GM21786 (cell line): ENCODE data around the gene OCA2.

Experiments
- ATAC-seq: cut with Tn5 transposase; IDR thresholded peaks from one replicate; pipeline ENCODE4 v1.9.1; 2021; ENCODE audit not compliant: unreplicated experiment

The OCA2 gene

DNA sequence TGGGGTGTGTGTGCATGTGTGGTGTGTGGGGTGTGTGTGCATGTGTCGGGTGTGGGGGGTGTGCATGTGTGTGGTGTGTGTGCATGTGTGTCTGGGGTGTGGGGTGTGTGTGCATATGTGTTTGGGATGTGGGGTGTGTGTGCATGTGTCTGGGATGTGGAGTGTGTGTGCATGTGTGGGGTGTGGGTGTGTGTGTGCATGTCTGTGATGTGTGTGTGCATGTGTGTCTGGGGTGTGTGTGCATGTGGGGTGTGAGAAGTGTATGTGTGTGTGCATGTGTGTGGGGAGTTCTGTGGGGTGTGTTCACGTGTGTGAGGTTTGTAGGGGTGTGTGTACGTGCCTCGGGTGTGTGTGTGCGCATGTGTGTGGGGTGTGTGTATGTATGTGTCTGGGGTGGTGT lies 6.7 kb upstream of the OCA2 start:
- no peak for ATAC-seq

GRCh38 chr15:28105224-28105791 lies 6.2 kb upstream of the OCA2 start:
- ATAC-seq: no peak

DNA sequence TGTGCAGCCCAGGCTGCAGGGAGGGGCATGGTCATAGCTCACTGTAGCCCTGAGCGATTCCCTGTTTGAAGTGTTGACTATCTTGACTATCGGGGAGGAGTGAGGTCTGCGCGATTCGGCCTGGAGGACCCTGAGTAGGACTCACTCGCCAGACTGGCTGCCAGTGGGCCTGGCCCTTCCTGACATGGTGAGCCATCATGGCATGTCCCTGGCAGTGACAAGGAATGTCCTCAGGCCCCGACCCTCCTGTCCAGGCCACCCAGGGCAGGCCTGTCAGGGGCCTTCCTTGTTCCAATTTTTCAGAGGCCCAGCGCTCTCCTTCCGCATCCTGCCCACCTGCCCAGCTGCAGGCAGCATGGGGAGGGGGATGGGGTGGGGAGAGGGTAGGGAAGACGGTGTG lies 5.2 kb upstream of the OCA2 start:
- no peak for ATAC-seq

- ATAC-seq: no peak
These were observed 4.7 kb upstream of the OCA2 start for GRCh38 chr15:28103831-28104230.

DNA sequence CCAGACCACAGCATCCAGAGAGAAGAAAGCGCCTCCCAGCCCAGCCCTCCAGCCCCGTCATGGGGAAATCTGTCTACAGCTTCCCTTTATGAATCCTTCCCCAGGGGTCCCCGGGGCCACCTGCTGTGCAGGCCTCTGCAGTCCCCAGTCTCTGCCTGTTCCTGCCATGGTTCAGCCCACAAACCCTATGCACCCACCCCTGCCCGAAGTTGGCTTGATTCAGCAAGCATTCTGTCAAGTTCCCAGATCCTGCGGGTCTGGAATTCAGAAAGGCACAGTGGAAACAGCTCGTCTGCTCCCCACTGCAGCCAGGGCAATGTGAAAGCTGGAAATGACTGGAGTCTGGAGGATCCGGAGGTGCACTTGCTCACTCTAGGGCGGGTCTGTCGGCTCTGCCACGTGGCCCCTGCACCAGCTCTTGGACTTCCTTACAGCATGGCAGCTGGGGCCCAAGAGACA lies 2.9 kb upstream of the OCA2 start:
- ATAC-seq: no peak

GRCh38 chr15:28101201-28101600 lies 2.1 kb upstream of the OCA2 start:
- ATAC-seq: no peak

DNA sequence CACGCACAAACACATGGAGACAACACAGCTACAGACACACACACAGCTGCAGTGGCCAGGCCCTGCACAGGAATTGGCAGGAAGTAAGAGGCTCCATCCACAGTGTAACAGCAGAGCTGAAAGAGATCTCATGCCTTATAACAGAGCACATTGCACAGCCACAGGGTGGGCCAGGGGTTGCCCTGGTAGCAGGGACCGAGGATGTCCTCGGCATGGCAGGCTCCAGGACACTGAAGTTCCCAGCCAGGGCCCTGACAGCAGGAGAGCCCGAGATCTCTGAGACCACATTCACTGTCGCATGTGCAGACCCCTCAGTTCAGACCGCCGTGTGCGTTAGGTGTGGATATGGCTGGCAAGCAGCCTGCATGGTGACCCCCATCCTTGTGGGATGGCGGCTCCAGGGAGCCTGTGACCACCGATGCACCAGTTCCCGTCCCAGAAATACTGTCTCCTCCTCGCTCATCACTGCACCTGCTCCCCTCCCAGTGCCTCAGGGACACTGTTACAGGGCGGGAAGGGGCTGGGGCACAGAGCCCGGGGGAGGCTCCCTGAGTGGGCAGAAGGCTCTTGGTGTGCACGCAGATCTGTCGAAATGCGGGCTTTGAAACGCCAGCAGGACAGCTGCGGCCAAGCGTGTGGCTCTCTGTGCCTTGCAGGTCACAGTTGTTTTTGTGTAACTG lies 1.5 kb upstream of the OCA2 start:
- ATAC-seq: no peak

DNA sequence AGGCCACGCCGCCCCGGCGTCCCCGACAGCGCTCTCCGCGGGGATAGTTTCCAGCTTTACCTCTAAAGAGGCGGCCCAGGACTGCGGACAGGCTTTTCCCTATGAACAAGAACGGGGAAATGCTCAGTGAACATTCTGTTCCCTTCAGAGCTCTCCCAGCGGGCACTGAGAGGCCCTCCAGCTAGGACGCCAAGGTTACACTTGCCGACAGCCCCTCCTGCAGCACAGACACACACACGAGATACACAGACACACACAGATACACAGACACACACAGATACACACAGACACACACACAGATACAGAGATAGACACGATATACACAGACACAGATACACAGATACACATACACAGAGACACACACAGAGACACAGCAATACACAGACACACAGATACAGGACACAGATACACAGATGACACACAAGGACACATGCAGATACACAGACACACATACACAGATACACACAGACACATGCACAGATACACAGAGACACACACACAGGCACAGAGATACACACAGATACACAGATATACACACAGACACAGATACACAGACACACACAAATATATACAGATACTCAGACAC lies 533 bp upstream of the OCA2 start:
- ATAC-seq: no peak

DNA sequence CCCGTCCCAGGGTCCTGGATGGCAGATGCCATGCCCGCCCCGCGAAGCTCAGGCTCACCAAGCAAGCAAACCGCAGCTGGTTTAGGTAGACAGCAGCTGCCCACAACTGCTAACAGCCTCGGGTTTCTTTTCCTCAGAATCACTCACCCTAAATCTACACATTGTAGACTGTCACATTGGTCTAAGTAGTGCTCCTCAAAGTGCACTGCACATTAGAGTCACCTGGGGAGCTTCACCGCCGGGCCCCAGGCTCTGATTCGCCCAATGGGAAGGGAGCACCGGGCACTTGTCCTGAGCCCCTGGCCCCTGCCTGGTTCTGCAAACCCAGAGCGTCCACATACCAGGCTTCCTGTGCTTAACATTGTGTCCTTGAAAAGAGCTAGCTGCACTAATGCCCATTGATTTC lies 752 bp downstream of the OCA2 start:
- ATAC-seq: no peak

DNA sequence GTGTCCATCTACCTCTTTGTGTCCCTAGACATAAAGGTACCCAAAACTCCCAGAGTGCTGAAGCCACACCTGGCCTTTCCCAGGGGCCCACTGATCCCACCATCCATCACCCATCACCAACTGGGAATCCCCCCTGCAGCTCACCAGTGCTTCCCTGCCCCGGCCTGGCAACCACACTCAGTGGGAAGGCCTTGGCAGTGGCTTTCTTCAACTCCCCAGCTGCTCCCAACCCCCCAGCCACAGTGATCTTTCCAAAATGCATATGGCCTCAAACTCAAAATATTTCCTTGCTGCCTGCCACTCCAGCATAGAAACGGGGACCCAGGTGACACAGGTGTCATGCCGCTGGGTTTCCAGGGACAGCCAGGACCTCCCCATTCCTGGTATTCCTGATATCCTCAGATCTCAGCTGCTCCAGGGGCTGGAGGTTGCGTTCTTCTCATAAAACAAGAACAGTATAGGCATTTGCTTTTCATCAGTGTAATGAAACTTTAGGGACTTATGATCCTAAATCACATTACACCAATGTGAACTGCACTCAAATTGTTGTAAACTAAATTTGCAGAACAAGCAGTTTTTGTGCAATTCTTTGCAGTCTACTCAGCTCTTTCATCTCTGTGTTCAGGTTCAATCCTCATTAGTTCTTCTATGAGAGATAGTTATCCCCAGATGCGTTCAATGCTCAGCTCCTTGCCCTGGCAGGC lies 1.3 kb downstream of the OCA2 start:
- no peak for ATAC-seq

DNA sequence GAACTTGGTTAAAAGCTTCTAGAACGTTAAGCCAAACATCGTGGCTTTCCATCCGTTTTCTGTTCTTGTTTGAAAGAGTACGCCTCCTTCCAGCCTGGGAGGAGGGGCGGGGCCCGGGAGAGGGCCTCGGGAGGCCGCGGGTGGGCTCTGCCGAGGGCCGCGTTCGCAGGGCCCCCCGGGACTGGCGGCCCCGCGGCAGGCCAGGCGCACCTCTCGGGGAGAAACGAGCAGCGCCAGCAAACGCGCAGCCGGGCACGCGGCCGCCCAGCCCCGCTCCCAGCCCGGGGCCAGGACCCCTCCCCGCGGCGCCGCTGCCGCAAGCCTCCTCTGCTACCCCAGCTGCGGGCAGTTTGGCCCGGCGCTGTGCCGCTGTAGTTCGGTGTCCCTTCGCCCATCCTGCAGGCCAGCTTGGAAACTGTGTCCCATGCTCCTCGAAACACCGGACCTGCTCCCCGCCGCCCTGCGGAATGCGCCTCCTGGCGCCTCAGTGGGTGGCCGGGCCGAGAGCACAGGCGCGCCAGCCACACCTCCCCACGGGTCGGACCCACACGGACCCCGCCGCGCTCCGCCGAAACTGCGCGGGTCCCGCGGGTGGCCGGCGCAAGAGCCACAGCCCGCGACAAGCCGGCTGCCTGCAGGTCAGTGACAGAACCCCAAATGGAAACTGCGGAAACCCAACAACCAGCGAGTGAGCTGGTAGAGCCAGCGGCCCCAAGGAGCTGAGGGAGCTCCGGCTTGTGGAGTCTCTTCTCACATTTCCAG lies 2.3 kb downstream of the OCA2 start:
- ATAC-seq: no peak

GRCh38 chr15:28096411-28096669 lies 2.8 kb downstream of the OCA2 start:
- ATAC-seq: no peak

- no peak for ATAC-seq
These were observed 4.2 kb downstream of the OCA2 start for GRCh38 chr15:28094732-28095521.

GRCh38 chr15:28093752-28094535 lies 5.2 kb downstream of the OCA2 start:
- ATAC-seq: no peak

DNA sequence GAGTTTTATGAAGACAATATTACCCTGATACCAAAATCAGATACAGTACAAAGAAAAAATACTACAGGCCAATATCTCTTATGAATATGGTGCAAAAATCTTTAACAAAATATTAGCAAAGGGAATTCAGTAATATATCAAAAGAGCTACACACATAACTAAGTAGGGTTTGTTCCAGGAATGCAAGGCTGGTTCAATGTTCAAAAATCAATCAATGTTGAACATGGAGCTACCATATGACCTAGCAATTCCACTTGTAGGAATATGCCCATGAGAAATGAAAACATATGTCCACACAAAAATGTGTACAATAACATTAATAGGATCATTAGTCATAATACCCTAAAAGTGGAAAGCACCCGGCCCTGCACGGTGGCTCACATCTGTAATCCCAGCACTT lies 7.8 kb downstream of the OCA2 start:
- no peak for ATAC-seq

DNA sequence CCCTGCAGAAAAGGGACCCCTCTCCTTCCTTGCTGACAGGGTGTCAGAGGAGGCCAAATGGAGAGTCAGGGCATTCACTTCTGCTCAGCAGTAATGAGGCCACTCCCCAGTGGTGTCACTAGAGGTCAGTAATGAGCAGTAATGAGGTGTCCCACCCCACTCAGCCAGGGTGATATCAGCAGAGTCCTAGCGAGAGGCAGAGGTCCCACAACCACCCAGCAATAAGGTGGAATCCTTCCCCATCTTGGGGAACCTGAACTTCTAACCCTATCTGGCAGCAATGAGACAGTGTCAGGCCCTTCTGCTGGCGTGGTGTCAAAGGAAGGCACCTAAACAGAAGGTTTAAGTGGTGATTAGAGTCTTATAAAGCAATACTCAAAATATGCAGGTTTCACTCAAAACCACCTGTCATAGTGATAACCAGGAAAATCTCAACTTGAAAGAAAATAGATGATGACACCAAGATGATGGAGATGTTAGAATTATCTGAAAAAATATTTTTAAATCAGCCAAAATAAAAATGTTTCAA lies 12.9 kb downstream of the OCA2 start:
- peak; percentile 99 for ATAC-seq

- peak; percentile 12 for ATAC-seq
These were observed 13.5 kb downstream of the OCA2 start for GRCh38 chr15:28085489-28086174.

- ATAC-seq: no peak
These were observed 14.6 kb downstream of the OCA2 start for GRCh38 chr15:28084547-28084946.
